NB4 (cell line): ENCODE data around the gene GRIK4.

Source experiments
- MYC ChIP-seq: IDR thresholded peaks from 2 replicates; pipeline ENCODE4 v1.6.1; 2011; ENCODE audit warnings: low read depth, low read length
- POLR2A ChIP-seq: IDR thresholded peaks from 2 replicates; pipeline ENCODE4 v1.6.1; 2011; ENCODE audit warnings: mild to moderate bottlenecking; ENCODE audit not compliant: insufficient read length; ENCODE audit errors: extremely low read depth
- TF ChIP-seq, protein P1 (sequence below): IDR thresholded peaks from one replicate; pipeline ENCODE4 v1.5.1; 2012; ENCODE audit warnings: low read depth, low read length
- TF ChIP-seq, protein P2 (sequence below): IDR thresholded peaks from 2 replicates; pipeline ENCODE4 v1.6.1; 2011; ENCODE audit warnings: low read depth, low read length

DNA sequence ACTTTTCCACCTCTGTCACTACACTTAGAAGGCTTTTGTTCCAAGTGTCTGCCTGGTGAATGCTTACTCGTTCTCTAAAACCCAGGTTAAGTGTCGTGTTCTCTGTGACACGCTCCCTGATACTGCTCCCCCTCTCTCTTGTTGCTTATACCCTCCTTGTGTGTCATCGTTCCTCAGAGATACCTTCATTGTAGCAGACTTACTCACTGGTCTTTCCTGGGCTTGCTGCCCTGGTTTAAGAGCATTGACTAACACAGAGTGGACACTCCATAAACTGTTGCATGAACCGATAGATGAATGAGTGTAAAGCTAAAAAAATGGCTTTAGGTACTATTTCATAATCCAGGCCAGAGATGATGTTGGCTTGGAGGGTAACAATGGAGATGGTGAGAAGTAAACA lies 171.3 kb downstream of the GRIK4 start:
- TF ChIP-seq POLR2A (no peak), MYC (no peak)
- TF ChIP-seq, protein P1, sequence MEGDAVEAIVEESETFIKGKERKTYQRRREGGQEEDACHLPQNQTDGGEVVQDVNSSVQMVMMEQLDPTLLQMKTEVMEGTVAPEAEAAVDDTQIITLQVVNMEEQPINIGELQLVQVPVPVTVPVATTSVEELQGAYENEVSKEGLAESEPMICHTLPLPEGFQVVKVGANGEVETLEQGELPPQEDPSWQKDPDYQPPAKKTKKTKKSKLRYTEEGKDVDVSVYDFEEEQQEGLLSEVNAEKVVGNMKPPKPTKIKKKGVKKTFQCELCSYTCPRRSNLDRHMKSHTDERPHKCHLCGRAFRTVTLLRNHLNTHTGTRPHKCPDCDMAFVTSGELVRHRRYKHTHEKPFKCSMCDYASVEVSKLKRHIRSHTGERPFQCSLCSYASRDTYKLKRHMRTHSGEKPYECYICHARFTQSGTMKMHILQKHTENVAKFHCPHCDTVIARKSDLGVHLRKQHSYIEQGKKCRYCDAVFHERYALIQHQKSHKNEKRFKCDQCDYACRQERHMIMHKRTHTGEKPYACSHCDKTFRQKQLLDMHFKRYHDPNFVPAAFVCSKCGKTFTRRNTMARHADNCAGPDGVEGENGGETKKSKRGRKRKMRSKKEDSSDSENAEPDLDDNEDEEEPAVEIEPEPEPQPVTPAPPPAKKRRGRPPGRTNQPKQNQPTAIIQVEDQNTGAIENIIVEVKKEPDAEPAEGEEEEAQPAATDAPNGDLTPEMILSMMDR, result no peak
- TF ChIP-seq, protein P2, sequence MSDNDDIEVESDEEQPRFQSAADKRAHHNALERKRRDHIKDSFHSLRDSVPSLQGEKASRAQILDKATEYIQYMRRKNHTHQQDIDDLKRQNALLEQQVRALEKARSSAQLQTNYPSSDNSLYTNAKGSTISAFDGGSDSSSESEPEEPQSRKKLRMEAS, result no peak
